NCI-H2196 treated with DMSO at 0.1 percent for 48 hours (cell line): ENCODE data around the gene NEU3.
"Not testable (repeated sequence)": the region's sequence is repeated elsewhere in the genome, so short reads cannot be mapped to it uniquely, and the experiment has no call there.

Experiments
- DNase-seq: peaks from one replicate; lab custom pipeline; 2025; ENCODE audit not compliant: unreplicated experiment; lab: John Stamatoyannopoulos, UW

NEU3 gene

DNA sequence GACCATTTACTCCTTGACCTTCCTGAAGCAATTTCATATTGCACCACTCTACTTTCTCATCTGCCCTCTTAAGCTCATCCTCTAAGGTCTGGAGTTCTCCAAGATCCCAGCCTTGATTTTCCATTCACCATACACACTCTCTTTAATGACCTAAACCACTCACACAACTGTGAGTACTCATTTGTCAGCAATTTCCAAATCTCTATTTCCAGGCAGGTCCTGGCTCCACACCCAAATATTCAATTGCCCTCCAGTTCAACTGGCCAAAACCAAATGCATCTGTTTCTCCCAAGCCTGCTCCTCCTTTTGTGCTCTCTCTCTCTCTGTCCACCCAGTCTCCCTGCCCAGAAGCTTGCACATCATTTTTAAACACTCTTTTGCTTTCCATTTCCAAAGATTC is 39.6 kb downstream of the NEU3 start:
- no peak for DNase-seq

GRCh38 chr11:75028724-75029123 is 40.0 kb downstream of the NEU3 start:
- DNase-seq = no peak

DNA sequence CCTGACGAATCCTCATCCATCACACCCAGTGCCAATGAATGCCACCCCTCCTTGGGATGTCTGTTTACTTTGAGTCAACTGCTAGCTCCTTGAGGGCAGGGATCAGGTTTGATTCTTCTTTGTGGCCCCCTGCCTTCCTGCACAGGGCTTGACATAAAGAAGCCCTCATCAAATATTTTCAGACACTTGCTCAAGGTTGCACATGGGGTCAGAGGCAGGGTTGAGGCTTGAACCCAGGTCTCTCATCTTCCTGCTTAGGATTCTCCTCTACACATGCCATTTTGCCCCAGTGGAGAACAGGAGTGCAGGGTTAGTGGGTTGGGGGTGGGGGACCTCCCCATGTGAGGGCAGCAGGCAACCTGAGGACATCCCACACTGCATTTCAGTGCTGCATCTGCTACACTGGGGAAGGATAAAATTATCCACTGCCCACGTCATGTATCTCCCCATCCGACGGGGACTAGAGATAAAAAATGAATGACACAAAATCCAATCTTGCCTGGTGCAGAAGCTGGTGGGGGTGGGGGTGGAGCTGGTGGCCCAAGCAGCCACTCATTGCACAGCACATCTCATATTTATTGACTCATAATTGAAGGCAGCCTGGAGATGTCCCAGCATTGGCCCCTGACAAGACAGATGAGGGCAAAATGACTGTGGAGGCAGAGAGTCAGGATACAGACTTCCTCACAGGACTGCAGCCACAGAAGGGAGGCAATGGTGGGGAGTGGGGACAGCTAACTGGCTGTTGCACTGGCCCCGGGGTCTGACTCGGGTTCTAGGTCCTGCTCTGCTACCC is 41.3 kb downstream of the NEU3 start:
- no peak for DNase-seq

- DNase-seq = no peak
Observed at GRCh38 chr11:75031224-75031753, 42.6 kb downstream of the NEU3 start.

DNA sequence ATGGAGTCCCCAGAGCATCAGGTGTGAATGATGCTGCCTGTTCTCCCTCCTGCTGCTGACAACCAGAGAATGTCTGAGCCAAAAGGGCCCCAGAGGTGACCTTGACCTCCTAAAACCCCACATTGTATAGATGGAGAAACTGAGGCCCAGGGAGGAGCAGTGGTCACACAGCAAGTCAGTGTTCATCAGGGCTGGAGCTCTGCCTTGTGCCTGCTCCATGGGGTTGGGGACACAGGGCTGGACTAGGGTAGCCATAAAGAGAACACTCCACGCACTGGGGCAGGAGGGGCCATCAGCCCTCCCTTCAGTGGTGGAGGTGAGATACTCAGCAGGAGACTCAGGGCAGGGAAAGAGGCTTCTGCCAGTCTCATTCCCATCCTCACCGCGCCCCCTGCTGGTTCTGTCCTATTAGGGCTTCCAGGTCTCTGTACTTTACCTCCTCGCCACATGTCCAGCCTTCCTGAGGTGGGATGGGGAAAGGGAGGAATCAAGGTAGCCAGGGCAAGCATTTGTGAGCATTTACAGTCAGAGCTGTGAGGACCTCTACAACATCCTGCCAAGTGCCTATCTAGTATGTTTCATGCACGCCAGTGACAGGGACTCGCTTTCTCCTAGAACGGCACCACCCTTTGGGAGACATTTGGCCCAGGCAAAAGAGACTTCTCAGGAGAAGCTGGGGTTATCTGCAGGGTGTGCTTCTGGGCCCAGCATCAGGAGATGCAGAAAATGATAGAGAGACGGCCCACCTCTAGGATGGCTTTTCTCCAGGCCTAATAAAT is 43.2 kb downstream of the NEU3 start:
- DNase-seq = peak; percentile 11

DNA sequence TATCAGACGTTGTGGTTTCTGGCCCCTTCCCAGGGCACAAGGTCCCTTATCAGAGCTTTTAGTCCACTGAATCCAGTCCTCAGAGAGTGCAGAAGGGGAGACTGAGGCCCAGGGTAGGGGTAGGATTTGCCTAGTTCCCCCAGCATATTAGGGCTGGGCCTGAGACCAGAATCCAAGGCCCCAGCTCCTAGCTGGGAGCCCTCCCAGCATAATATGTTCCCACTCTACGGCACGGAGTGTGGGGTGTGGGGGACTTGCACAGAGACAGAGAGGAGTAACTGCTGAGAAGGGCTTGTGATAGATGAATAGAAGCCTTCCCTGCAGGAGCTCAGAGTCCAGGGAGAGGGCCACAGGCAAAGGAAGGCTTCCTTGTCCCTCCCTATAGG is 43.8 kb downstream of the NEU3 start:
- DNase-seq = no peak

DNA sequence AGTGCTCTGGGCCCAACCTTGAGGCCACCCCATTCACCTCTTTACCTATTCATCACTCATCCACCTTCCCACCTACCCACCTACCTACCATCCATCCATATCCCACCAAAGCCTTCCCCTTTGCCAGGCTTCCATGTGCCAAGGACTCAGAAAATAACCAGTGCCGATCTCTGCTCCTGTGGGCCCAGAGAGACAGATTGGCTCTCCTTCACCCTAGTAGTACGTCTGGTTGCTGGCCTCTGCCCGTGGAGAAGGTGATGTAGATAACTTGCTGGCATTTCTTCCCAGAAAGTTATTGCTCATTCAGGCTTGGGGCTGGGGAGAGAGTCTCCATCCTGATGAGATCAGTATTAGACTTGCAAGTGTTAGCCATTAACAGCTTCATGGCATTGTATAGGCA is 45.2 kb downstream of the NEU3 start:
- no peak for DNase-seq

DNA sequence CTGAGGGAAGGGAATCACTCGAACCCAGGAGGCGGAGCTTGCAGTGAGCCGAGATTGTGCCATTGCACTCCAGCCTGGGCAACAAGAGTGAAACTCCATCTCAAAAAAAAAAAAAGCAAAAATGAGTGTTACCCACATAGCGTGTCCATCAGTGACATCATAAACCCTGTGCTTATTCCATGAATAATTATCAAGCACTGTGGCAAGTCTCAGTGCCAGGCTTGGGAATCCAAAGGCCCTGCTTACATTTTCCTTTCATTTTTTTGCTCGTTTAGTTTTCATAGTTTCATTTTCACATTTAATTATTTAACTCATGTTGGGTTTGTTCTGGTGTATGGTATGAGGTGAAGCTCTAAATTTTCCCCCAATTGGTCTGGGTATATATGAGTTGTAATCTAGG is 46.5 kb downstream of the NEU3 start:
- no peak for DNase-seq

GRCh38 chr11:75035911-75036565 is 47.3 kb downstream of the NEU3 start:
- no peak for DNase-seq

GRCh38 chr11:75040167-75040770 is 51.5 kb downstream of the NEU3 start:
- DNase-seq = no peak

DNA sequence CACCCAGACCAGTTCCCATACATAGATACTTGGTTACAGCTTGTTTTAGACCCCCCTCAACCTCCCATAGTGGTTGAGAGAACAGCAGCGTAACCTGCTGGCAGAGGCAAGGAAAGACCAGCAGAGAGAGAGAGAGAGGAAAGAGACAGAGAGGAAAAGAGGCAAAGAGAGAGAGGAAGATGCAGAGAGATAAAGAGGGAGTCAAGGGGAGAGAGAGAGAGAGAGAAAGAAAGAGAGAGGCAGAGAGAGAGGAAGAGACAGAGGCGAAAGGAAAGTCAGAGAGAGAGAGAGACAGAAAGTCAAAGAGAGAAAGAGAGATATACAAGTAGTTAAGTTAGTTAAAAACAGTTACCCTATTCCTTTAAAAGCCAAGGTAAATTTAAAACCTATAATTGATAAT is 52.5 kb downstream of the NEU3 start:
- DNase-seq = no peak

- DNase-seq = not testable (repeated sequence)
Observed at GRCh38 chr11:75041821-75042220, 53.1 kb downstream of the NEU3 start.

GRCh38 chr11:75044381-75045170 is 55.8 kb downstream of the NEU3 start:
- not testable (repeated sequence) for DNase-seq

DNA sequence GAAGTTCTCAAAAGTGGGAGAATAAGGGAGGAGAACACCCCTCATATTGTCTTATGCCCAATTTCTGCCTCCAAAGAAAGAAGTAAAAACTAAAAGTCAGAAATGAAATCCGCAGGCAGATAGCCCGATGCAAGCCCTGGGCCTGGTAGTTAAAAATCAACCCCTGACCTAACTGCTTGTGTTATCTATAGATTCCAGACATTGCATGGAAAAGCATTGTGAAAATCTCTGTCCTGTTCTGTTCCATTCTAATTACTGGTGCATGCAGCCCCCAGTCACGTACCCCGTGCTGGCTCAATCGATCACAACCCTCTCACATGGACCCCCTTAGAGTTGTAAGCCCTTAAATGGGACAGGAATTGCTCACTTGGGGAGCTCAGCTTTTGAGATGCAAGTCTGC is 57.9 kb downstream of the NEU3 start:
- not testable (repeated sequence) for DNase-seq

DNA sequence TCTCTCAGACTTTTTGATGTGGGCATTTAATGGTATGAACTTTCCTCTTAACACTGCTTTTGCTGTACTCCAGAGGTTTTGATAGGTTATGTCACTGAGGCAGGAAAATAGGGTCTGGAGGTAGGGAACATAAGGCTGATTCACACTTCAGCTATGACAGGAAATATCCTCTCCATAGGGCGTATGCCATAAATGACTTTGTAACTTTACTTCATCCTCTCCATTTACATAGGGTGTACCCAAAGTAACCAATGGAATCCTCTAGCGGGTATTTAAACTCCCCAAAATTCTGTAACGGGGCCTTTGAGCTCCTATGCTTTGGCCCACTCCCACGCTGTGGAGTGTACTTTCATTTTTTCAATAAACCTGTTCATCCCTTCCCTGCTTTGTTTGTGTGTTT is 58.5 kb downstream of the NEU3 start:
- DNase-seq = no peak

DNA sequence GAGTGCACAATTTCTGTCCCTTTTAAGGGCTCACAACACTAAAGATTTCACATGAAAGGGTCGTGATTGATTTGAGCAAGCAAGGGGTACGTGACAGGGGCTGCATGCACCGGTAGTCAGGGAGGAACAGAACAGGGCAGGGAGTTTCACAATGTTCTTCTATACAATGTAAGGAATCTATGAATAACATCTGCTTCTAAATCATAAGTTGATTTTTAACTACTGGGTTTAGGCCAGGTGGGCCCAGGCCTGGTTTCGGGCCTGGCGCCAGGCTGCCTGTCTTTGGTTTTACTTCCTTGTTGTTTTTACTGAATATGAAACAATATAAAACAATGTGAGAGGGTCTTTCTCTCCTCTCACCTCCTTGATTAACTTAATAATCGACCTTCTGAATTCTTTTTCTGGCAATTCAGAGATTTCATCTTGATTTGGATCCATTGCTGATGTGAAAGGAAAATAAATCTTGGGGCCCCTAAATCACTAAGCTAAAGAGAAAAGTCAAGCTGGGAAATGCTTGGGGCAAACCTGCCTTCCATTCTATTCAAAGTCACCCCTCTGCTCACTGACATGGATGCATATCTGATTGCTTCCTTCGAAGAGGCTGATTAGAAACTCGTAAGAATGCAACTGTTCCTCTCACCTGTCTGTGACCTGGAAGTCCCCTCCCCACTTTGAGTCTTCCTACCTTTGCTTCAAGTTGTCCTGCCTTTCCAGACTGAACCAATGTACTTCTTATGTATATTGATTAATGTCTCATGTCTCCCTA is 61.0 kb downstream of the NEU3 start:
- not testable (repeated sequence) for DNase-seq

DNA sequence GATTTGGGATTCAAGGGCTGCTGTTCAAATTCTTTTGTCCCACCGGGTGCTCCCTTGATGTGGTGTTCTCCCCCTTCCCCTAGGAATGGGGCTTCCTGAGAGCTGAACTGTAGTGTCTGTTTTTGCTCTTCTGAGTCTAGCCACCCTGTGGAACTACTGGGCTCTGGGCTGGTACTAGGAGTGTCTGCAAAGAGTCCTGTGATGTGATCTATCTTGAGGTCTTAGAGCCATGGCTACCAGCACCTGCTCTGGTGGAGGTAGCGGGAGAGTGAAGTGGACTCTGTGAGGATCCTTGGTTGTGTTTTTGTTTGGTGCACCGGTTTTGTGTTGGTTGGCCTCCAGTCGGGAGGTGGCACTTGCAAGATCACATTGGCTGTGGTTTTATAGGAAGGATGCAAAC is 61.8 kb downstream of the NEU3 start:
- DNase-seq = no peak

DNA sequence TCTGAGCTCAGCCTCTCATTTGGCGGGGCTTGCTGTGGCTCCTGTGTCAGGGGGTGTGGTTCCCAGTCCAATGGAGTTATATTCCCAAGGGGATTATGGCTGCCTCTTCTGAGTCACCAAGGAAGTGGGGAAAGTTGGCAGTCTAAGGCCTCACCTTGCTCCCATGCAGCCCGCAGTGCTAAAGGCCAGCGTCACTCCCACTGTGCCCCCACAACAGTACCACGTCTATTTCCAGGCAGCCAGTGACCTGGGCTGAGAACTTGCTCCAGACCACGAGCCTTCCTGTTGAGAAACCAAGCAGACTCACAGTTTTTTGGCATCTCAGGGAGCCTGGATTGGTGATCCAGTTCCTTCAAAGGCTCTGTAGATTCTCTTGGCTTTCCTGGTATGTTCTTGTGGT is 62.3 kb downstream of the NEU3 start:
- no peak for DNase-seq

GRCh38 chr11:75052457-75052856 is 63.7 kb downstream of the NEU3 start:
- no peak for DNase-seq

- DNase-seq = no peak
Observed at GRCh38 chr11:75055511-75055910, 66.8 kb downstream of the NEU3 start.
